ENCODE measurements around the gene OS9. TPM values are rescaled to one million over a fixed set of nuclear protein-coding genes. Genes with fewer than 3 reads are reported as not detected.

The OS9 gene, protein sequence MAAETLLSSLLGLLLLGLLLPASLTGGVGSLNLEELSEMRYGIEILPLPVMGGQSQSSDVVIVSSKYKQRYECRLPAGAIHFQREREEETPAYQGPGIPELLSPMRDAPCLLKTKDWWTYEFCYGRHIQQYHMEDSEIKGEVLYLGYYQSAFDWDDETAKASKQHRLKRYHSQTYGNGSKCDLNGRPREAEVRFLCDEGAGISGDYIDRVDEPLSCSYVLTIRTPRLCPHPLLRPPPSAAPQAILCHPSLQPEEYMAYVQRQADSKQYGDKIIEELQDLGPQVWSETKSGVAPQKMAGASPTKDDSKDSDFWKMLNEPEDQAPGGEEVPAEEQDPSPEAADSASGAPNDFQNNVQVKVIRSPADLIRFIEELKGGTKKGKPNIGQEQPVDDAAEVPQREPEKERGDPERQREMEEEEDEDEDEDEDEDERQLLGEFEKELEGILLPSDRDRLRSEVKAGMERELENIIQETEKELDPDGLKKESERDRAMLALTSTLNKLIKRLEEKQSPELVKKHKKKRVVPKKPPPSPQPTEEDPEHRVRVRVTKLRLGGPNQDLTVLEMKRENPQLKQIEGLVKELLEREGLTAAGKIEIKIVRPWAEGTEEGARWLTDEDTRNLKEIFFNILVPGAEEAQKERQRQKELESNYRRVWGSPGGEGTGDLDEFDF
- total RNA-seq, result 185 and 229 TPM in 2 replicates

GRCh38 chr12:57693659-57694458 lies at the start of gene OS9:
Gene OS9 (plus strand): TSS chr12:57694132. CDS start chr12:57694162, 30 bp downstream.

DNA sequence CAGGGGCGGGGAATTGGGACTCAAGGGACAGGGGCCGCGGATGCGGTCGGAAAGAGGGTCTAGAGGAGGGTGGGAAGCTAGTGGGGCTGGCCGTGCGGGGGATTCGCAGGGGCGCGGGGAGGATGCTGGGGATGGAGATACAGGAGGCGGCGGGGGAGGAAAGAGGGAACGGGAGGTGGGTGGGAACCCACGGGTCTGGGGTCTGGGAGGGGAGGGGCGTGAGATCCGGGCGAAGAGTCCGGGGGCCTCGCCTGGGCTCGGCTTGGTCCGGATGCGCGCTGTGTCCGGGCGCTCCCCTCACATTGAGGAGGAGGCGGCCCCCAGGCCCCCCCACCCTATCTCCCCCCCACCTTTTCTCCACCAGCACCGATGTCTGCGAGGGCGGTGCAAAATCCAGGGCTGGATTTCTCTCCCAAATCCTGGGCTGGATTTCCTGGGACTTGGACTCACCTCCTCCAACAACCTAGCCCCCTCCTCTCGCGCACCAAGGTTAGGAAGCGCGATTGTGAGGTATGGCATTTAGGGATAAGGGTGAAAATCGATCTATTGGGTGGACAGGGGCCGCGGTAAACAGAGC lies 44.8 kb downstream of the OS9 start, which contains the start of gene AGAP2:
Gene AGAP2, minus strand, starts transcription at position 82 of the 577 bp plus-strand sequence. CDS start 496 bp downstream, outside the sequence.

GRCh38 chr12:57744777-57745484 lies 51.0 kb downstream of the OS9 start, which contains the start of gene TSPAN31:
Gene TSPAN31 (plus strand): TSS chr12:57745039. CDS start chr12:57745155, 116 bp downstream.

DNA sequence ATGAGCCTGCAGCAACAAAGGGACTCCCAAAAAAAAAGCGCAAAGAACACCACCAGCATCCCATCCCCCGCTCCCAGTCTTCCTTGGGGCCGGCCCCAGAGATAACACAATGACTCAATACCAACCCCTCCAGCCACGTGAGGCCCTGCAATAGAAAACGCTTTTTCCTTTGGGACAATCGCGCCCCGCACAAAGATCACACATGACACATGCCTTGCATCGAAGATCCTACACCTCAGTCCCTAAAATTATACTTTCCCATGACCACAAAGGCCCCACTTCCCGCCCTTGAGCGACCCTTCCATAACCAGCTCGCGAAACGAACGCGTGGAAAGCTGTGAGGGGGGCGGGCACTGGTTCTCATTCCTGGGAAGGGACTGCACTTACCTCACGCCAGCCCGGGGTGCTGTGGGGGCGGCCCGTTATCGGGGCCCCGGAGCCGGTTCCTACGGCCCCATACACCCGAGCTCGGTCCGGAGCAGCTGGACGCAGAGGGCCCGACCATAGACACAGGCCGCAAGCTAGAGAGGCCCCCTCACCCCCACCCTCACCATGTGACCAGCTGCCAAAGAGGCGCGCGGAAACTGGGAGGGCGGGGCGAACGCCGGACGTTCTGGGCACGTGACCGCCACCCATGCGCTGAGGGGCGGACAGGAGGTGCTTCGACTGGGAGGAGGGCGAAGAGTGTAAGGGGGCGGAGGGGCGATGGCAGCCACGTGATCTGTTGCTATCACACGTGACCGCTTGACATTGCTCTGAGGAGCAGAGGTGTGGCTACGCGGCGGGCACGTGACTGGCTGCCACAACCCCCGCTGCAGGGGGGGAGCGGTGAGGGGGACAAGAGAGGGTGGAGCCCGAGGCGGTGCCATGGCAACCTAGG lies 58.1 kb downstream of the OS9 start, which contains the start of gene CDK4:
Gene CDK4, minus strand, starts transcription at position 523 of the 880 bp plus-strand sequence. CDS start 593 bp downstream, outside the sequence.

DNA sequence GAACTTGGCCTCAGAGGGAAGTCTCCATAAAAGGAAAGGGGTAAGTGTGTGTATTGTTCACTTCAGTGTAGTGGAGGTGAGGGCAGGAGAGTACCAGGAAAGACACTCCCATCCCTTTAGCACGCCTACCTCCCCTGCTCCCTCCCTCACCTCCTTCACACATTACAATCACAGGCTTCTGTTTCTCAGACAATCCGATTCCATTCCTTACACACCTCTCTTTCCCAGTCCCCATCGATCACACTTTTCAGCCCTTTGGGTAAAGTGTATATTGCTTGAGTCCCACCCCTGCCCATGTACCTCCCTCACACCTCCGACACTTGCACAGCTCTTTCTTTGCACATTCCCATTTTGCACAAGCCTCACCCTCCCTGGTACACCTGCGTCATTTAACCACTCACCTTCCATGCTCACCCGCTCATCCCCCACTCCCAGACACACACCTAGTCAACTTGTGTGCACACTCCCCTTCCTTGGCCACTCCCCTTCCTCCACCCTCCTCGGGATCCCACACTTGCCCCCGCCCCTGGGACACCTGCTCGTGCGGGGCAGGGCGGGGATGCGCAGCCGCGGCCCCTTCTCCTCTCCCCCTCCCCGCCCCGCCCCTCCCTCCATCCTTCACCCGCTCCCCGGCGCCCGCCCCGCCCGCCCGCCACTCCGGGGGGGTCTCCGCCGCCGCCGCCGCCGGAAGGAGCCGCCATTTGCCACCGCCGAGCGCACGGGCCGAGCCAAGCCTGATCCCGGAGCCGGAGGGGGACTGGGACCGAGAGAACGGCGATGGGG lies 60.7 kb downstream of the OS9 start, which contains the start of gene MARCHF9:
Gene MARCHF9, plus strand, starts transcription at position 693 of the 783 bp plus-strand sequence. CDS start 426 bp downstream, outside the sequence.

DNA sequence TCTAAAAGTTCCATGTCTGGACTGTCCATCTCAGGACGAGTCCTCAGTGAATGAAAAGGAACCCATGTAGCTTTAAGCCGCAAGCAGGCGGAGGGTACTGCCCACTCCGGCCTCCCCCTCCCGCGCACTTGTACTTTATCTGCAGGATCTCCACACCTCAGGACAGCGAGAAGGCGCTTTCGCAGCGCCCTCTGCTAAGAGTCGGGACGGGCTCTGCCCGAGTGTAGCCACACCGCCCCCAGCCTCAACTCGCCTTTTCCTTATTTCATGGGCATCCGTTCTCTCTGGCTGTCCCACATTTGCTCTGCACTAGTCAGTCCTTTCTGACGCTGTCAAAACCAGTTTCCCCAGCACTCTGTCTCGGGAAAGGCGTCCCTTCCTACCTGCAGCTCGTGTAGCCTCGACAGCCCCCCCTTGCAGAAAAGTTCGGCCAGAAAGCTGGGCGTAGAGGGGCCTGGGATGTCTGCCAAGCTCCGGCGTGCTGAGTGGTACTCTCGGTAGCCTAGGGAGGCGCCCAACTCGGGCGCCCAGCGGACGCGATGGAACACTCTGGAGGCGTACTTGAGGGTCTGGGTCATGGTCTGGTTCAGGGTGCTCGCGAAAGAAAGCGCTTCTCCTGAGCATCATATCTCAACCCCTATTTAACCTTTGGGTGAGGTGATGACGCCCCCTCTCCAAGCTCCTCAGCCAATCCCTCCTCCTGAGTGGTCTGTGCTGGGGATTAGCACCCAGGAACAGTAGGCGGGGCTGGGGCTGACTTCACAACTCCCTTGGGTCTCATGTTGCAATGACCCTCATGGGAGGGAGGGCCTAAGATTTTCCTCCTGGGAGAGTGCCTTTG lies 72.8 kb downstream of the OS9 start, which contains the start of gene CYP27B1:
Gene CYP27B1, minus strand, starts transcription at position 615 of the 841 bp plus-strand sequence. Its CDS starts 37 bp downstream, at position 578.

Other genes with a start within 250 kb of the OS9 start
- 0.05 TPM in 1 of 2 replicates, not detected in the other for gene INHBE, start 238.8 kb upstream of the OS9 start, total RNA-seq
- not detected in 2 replicates for gene GLI1, start 234.3 kb upstream of the OS9 start, total RNA-seq
- gene ARHGAP9, start 214.3 kb upstream of the OS9 start, total RNA-seq, result not detected in 2 replicates
- 101 and 103 TPM in 2 replicates for gene MARS1, start 206.1 kb upstream of the OS9 start, total RNA-seq
- 12.1 and 15.1 TPM in 2 replicates for gene DDIT3, start 173.6 kb upstream of the OS9 start, total RNA-seq
- gene MBD6, start 171.3 kb upstream of the OS9 start, total RNA-seq, result 5.1 and 10.9 TPM in 2 replicates
- gene DCTN2, start 146.9 kb upstream of the OS9 start, total RNA-seq, result 196 and 201 TPM in 2 replicates
- 0.07 TPM in 1 of 2 replicates, not detected in the other for gene KIF5A, start 144.1 kb upstream of the OS9 start, total RNA-seq
- gene PIP4K2C, start 102.9 kb upstream of the OS9 start, total RNA-seq, result 4.7 and 5.6 TPM in 2 replicates
- gene DTX3, start 89.3 kb upstream of the OS9 start, total RNA-seq, result 0.40 and 2.0 TPM in 2 replicates
- 0.07 and 0.15 TPM in 2 replicates for gene ARHGEF25, start 82.7 kb upstream of the OS9 start, total RNA-seq
- 0.13 TPM in 1 of 2 replicates, not detected in the other for gene B4GALNT1, start 60.9 kb upstream of the OS9 start, total RNA-seq
- 0.07 and 0.25 TPM in 2 replicates for gene AGAP2, start 44.6 kb downstream of the OS9 start, total RNA-seq
- gene TSPAN31, start 50.9 kb downstream of the OS9 start, total RNA-seq, result 42.6 and 44.3 TPM in 2 replicates
- 235 and 265 TPM in 2 replicates for gene CDK4, start 58.2 kb downstream of the OS9 start, total RNA-seq
- 1.3 and 2.8 TPM in 2 replicates for gene MARCHF9, start 61.0 kb downstream of the OS9 start, total RNA-seq
- gene CYP27B1, start 72.9 kb downstream of the OS9 start, total RNA-seq, result 0.53 and 1.6 TPM in 2 replicates
- 10.6 and 16.2 TPM in 2 replicates for gene METTL1, start 78.0 kb downstream of the OS9 start, total RNA-seq
- gene EEF1AKMT3, start 78.5 kb downstream of the OS9 start, total RNA-seq, result 5.0 and 5.1 TPM in 2 replicates
- 25.4 and 35.1 TPM in 2 replicates for gene TSFM, start 88.7 kb downstream of the OS9 start, total RNA-seq
- gene AVIL, start 124.6 kb downstream of the OS9 start, total RNA-seq, result 0.05 and 0.27 TPM in 2 replicates
- gene CTDSP2, start 152.6 kb downstream of the OS9 start, total RNA-seq, result 85.4 and 86.8 TPM in 2 replicates
- 4.4 and 14.7 TPM in 2 replicates for gene ATP23, start 247.4 kb downstream of the OS9 start, total RNA-seq

Measured in mammary microvascular endothelial cell (primary cell).